Fibroblast of skin of scalp (primary cell): ENCODE data around the gene EFNA5. TPM values are rescaled to one million over a fixed set of nuclear protein-coding genes. Genes with fewer than 3 reads are reported as not detected.
A peak's percentile ranks its signal among the peaks of the same experiment; 100 is the strongest.

Experiments
- DNase-seq: peaks from one replicate; pipeline ENCODE4 v3.0.0-alpha.2; 2013
- polyA plus RNA-seq, 2 experiments: library from polyadenylated mRNA; unstranded; fragments of 120-200 nt; gene quantifications; one replicate each; pipeline ENCODE4 v1.2.1, GENCODE V29; 2013; ENCODE audit not compliant: insufficient read length in 2 of 2

The EFNA5 gene
- 2.8 TPM for polyA plus RNA-seq (2013, experiment 1 of 2; ENCODE audit: insufficient read length)
- polyA plus RNA-seq (2013, experiment 2 of 2; ENCODE audit: insufficient read length) = 4.7 TPM

- DNase-seq = peak; percentile 46
Measured at GRCh38 chr5:107670932-107671741, at the start of gene EFNA5. TSS of gene EFNA5 (minus strand) at chr5:107670937.

GRCh38 chr5:107719034-107719606 is 48.4 kb upstream of the EFNA5 start:
- DNase-seq = no peak

GRCh38 chr5:107717816-107718215 is 47.1 kb upstream of the EFNA5 start:
- DNase-seq = no peak

- no peak for DNase-seq
Measured at GRCh38 chr5:107713228-107713627, 42.5 kb upstream of the EFNA5 start.

- no peak for DNase-seq
Measured at GRCh38 chr5:107712359-107712870, 41.7 kb upstream of the EFNA5 start.

GRCh38 chr5:107705402-107706014 is 34.8 kb upstream of the EFNA5 start:
- peak; percentile 51 for DNase-seq

- peak; percentile 6 for DNase-seq
Measured at GRCh38 chr5:107704681-107705401, 34.1 kb upstream of the EFNA5 start.

- DNase-seq = peak; percentile 51
Measured at GRCh38 chr5:107700481-107700880, 29.7 kb upstream of the EFNA5 start.

- DNase-seq = no peak
Measured at GRCh38 chr5:107699425-107699824, 28.7 kb upstream of the EFNA5 start.

GRCh38 chr5:107698286-107698685 is 27.5 kb upstream of the EFNA5 start:
- peak; percentile 61 for DNase-seq

- DNase-seq = no peak
Measured at GRCh38 chr5:107696498-107696897, 25.8 kb upstream of the EFNA5 start.

- no peak for DNase-seq
Measured at GRCh38 chr5:107696080-107696479, 25.3 kb upstream of the EFNA5 start.

GRCh38 chr5:107687937-107688336 is 17.2 kb upstream of the EFNA5 start:
- DNase-seq = no peak

- DNase-seq = no peak
Measured at GRCh38 chr5:107687404-107687803, 16.7 kb upstream of the EFNA5 start.

GRCh38 chr5:107682533-107682932 is 11.8 kb upstream of the EFNA5 start:
- DNase-seq = no peak

- DNase-seq = no peak
Measured at GRCh38 chr5:107680799-107681198, 10.1 kb upstream of the EFNA5 start.

GRCh38 chr5:107680099-107680498 is 9.4 kb upstream of the EFNA5 start:
- no peak for DNase-seq

- DNase-seq = peak; percentile 39
Measured at GRCh38 chr5:107676702-107677101, 6.0 kb upstream of the EFNA5 start.

GRCh38 chr5:107675201-107675600 is 4.5 kb upstream of the EFNA5 start:
- DNase-seq = no peak

GRCh38 chr5:107674655-107675054 is 3.9 kb upstream of the EFNA5 start:
- DNase-seq = peak; percentile 75

- DNase-seq = peak; percentile 88
Measured at GRCh38 chr5:107673368-107674136, 2.8 kb upstream of the EFNA5 start.

- DNase-seq = peak; percentile 26
Measured at GRCh38 chr5:107673039-107673367, 2.3 kb upstream of the EFNA5 start.
